GM21515 (cell line): ENCODE data around the gene CTNNA1.
"Not testable (repeated sequence)": the region's sequence is repeated elsewhere in the genome, so short reads cannot be mapped to it uniquely, and the experiment has no call there.

ENCODE experiments used
- ATAC-seq: cut with Tn5 transposase; IDR thresholded peaks from one replicate; pipeline ENCODE4 v1.9.1; 2021; ENCODE audit not compliant: unreplicated experiment

CTNNA1 gene, protein sequence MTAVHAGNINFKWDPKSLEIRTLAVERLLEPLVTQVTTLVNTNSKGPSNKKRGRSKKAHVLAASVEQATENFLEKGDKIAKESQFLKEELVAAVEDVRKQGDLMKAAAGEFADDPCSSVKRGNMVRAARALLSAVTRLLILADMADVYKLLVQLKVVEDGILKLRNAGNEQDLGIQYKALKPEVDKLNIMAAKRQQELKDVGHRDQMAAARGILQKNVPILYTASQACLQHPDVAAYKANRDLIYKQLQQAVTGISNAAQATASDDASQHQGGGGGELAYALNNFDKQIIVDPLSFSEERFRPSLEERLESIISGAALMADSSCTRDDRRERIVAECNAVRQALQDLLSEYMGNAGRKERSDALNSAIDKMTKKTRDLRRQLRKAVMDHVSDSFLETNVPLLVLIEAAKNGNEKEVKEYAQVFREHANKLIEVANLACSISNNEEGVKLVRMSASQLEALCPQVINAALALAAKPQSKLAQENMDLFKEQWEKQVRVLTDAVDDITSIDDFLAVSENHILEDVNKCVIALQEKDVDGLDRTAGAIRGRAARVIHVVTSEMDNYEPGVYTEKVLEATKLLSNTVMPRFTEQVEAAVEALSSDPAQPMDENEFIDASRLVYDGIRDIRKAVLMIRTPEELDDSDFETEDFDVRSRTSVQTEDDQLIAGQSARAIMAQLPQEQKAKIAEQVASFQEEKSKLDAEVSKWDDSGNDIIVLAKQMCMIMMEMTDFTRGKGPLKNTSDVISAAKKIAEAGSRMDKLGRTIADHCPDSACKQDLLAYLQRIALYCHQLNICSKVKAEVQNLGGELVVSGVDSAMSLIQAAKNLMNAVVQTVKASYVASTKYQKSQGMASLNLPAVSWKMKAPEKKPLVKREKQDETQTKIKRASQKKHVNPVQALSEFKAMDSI

GRCh38 chr5:138752951-138753793 is at the start of gene CTNNA1:
Gene CTNNA1, plus strand, starts transcription at chr5:138753425. Its CDS starts 28,500 bp downstream, at chr5:138781925.
- peak; percentile 42 for ATAC-seq

GRCh38 chr5:138703777-138704176 is 49.4 kb upstream of the CTNNA1 start:
- not testable (repeated sequence) for ATAC-seq

GRCh38 chr5:138705007-138705406 is 48.2 kb upstream of the CTNNA1 start:
- ATAC-seq = no peak

DNA sequence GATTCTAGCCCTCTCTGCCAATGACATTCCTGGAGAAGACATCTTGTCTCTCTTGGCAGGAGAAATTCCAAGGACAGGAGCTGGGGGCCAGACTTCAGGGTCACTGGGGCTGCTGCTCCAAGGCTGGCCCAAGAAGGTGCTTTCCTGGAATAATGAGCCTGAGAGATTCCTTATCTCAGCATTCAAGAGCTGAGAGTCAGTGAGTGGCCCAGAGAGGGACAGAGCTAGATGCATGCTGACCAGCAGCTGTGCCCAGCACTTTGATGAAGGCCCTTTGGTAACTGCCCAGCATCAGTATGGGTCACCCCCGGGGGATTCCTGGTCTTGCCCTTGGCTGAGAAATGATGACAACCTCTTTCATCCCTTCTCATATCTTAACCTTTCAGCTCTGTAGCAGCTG is 47.7 kb upstream of the CTNNA1 start:
- ATAC-seq = no peak

GRCh38 chr5:138706655-138707480 is 46.4 kb upstream of the CTNNA1 start:
- ATAC-seq = no peak

GRCh38 chr5:138708791-138709190 is 44.4 kb upstream of the CTNNA1 start:
- ATAC-seq = no peak

- ATAC-seq = no peak
Measured at GRCh38 chr5:138709202-138709601, 44.0 kb upstream of the CTNNA1 start.

DNA sequence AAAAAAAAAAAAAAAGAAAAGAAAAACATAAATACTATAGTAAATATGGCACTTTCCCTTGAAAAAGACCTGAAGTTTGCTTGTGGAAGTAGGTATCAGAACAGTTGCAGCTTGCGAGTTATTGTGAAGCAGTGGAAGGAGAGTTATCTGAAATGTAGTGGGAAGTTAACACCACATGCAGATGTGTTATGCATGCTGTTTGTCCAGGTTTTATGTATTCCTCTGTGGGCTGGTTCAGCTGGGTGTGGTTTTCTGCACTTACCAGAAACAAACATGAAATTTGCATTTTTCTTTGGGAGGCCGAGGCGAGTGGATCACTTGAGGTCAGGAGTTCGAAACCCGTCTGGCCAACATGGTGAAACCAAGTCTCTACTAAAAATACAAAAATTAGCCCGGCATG is 42.1 kb upstream of the CTNNA1 start:
- ATAC-seq = no peak

DNA sequence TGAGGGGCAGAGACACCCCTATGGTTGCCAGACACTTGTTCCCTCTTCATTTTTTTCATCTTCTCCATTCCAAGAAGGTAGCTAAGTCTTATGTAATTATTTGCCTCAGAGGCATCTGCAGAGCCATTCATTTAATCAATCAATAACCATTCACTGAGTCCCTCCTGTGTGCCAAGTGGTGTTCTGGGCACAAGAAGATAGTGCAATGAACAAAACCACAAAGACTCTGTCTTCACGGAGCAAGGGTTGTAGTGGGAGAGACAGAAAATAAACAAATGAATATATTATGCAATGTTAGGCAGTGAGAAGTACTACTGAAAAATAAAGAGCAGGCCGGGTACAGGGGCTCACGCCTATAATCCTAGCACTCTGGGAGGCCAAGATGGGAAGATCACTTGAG is 41.4 kb upstream of the CTNNA1 start:
- ATAC-seq = no peak

DNA sequence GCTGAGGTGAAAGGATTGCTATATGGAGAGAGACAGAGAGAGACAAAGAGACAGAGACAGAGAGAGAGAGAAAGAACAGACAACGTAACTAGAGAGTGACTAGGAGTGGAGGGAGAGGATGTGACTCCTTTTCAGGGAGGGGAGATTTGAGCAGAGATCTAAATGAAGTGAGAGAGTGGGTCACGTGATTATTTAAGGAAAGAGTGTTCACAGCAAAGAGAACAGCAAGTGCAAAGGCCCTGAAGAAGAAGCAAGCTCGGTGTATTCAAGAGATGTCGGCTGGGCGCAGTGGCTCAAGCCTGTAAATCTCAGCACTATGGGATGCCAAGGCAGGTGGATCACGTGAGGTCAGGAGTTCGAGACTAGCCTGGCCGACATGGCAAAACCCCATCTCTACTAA is 40.9 kb upstream of the CTNNA1 start:
- ATAC-seq = no peak

GRCh38 chr5:138712791-138713190 is 40.4 kb upstream of the CTNNA1 start:
- ATAC-seq = no peak

GRCh38 chr5:138713247-138713646 is 40.0 kb upstream of the CTNNA1 start:
- ATAC-seq = no peak

DNA sequence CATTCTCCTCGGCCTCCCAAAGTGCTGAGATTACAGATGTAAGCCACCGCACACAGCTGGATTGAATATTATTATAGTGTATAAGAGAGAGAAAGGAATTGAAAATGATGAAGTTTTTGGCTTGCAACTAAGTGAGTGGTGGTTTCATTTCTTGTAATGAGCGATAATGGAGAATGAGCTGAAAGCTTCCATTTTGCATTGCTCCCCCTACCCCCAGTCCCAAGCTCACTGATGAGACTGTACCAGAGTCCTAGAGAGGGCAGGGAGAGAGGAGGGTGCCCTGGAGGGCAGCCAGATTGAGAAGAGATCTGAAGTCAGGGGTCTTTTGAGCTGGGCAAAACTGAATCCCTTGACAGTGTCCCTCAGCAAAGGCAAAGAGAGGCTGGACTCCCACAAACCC is 38.5 kb upstream of the CTNNA1 start:
- no peak for ATAC-seq

GRCh38 chr5:138715931-138716432 is 37.2 kb upstream of the CTNNA1 start:
- ATAC-seq = not testable (repeated sequence)

- ATAC-seq = no peak
Measured at GRCh38 chr5:138716456-138716924, 36.7 kb upstream of the CTNNA1 start.

GRCh38 chr5:138717399-138717798 is 35.8 kb upstream of the CTNNA1 start:
- no peak for ATAC-seq

- no peak for ATAC-seq
Measured at GRCh38 chr5:138719811-138720210, 33.4 kb upstream of the CTNNA1 start.

DNA sequence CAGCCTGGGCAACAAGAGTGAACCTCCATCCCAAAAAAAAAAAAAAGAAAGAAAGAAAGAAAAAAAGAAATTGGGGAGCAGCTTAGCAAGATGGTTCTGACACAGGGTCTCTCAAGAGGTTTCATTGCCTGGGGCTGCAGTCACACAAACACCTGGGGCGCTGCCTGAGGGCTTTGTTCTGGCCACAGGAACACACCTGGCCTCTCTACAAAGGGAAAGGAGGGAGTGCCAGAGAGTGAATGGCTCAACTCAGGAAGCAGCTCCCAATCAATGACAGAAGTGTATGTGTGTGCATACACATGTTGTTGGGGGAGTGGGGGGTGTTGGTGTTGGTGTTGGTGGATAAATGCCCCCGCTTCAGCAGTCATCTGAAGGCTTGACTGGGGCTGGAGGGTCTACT is 32.4 kb upstream of the CTNNA1 start:
- no peak for ATAC-seq

- ATAC-seq = no peak
Measured at GRCh38 chr5:138721979-138722378, 31.2 kb upstream of the CTNNA1 start.
